ENCODE data around the gene ABCC10. TPM values are rescaled to one million over a fixed set of nuclear protein-coding genes. Genes with fewer than 3 reads are reported as not detected.

ABCC10 gene
- total RNA-seq, 1 donor from 2014 or later, result 43.2 TPM

DNA sequence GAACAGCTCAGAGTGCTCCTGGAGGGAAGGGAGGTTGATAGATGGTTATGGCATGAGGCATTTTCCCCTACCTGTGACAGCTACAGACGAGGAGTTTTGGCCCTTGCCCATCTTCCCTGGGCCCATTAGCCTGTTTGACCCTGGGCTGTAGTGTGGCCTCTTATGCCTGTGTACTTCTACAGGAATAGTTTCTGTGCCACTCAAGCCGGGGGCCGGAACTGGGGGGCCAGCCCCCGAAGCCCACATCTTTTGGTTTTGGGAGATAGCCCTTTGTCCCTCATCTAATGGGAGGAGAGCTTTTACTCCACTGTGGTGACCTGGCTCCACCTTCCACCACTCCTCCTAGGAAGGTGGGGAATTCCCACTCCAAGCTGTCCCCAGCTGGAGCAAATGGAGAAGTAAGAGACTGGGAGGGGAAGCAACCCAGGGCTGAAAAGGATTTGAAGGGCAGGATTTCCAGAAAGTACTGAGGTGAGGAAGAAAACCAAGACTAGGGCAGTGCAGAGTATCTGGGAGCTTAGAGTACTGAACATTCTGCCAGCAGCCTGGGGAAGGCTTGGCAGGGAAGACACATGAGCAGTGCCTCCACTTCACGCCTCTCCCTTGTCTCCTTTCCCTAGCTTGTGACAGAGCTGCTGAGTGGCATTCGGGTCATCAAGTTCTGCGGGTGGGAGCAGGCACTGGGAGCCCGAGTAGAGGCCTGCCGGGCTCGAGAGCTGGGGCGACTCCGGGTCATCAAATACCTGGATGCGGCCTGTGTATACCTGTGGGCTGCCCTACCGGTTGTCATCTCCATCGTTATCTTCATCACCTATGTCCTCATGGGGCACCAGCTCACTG is 6.9 kb downstream of the ABCC10 start:
- Mint-ChIP-seq H3K27me3 (ENCODE audit: low read depth) (no peaks in the 10 kb centered on the region), H3K27ac (ENCODE audit: unreplicated experiment) (no peak overlapping the region), H3K4me1 (ENCODE audit: low read depth) (peaks cover 21% of the 10 kb centered on the region), H3K9me3 (ENCODE audit: low read depth) (no peaks in the 10 kb centered on the region), H3K36me3 (ENCODE audit: low read depth) (peaks cover 4% of the 10 kb centered on the region), H3K4me3 (ENCODE audit: unreplicated experiment) (no peak overlapping the region)
- no peak for DNase-seq (ENCODE audit: low spot score)
- TF ChIP-seq, protein P1, sequence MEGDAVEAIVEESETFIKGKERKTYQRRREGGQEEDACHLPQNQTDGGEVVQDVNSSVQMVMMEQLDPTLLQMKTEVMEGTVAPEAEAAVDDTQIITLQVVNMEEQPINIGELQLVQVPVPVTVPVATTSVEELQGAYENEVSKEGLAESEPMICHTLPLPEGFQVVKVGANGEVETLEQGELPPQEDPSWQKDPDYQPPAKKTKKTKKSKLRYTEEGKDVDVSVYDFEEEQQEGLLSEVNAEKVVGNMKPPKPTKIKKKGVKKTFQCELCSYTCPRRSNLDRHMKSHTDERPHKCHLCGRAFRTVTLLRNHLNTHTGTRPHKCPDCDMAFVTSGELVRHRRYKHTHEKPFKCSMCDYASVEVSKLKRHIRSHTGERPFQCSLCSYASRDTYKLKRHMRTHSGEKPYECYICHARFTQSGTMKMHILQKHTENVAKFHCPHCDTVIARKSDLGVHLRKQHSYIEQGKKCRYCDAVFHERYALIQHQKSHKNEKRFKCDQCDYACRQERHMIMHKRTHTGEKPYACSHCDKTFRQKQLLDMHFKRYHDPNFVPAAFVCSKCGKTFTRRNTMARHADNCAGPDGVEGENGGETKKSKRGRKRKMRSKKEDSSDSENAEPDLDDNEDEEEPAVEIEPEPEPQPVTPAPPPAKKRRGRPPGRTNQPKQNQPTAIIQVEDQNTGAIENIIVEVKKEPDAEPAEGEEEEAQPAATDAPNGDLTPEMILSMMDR (IDR thresholded peaks at IDR 0.05), result no peak

DNA sequence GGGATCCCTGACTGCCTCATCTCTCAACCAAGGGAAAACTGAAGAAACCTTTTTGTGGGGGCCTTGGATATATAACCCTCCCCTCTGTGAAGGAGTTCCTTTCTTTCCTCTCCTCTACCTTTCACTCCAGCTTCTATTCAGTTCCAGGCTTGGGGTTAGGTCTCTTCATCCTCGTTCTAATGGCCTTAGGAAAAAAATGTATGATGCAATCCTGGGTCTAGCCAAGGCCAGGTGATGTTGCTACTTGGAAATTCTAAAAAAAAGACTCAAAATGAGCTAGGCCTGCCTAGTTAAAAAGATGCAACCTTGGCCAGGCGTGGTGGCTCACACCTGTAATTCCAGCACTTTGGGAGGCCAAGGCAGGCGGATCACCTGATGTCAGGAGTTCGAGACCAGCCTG is 7.6 kb downstream of the ABCC10 start:
- DNase-seq (ENCODE audit: low spot score), result no peak
- H3K27ac Mint-ChIP-seq (ENCODE audit: unreplicated experiment), result no peak overlapping the region
- H3K4me1 Mint-ChIP-seq (ENCODE audit: low read depth), result peaks cover 21% of the 10 kb centered on the region
- no peak overlapping the region for H3K4me3 Mint-ChIP-seq (ENCODE audit: unreplicated experiment)
- H3K9me3 Mint-ChIP-seq (ENCODE audit: low read depth), result no peaks in the 10 kb centered on the region
- H3K36me3 Mint-ChIP-seq (ENCODE audit: low read depth), result peaks cover 4% of the 10 kb centered on the region
- no peaks in the 10 kb centered on the region for H3K27me3 Mint-ChIP-seq (ENCODE audit: low read depth)
- TF ChIP-seq, protein P1 (IDR thresholded peaks at IDR 0.05), result no peak

DNA sequence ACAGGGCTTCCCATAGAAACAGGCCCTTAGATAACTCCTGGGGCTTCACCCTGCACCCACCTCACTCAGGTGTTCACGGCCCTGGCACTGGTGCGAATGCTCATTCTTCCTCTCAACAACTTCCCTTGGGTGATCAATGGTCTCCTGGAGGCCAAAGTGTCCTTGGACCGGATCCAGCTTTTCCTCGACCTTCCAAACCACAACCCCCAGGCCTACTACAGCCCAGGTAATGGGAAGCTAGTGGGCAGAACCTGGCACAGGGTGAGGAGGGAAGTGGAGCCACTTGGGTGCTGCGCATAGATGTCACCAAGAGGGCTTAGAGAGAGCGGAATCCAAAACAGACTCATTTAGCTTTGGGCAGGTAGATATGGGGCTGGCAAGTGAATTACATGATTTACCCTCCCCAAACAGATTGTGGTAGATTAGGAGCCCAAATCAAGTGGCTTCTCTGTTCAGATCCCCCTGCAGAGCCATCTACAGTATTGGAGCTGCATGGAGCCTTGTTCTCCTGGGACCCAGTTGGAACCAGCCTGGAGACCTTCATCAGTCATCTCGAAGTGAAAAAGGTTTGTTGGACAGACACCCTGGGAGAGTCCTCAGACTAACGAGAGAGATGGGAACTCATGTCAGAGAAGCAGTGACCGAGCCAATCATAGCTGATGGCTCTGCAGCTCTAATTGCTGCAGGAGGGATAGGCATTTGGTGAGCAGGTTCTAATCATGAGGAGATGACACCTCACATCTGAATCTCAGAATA is 8.5 kb downstream of the ABCC10 start:
- Mint-ChIP-seq H3K4me1 (ENCODE audit: low read depth) (peaks cover 21% of the 10 kb centered on the region), H3K27me3 (ENCODE audit: low read depth) (no peaks in the 10 kb centered on the region)

DNA sequence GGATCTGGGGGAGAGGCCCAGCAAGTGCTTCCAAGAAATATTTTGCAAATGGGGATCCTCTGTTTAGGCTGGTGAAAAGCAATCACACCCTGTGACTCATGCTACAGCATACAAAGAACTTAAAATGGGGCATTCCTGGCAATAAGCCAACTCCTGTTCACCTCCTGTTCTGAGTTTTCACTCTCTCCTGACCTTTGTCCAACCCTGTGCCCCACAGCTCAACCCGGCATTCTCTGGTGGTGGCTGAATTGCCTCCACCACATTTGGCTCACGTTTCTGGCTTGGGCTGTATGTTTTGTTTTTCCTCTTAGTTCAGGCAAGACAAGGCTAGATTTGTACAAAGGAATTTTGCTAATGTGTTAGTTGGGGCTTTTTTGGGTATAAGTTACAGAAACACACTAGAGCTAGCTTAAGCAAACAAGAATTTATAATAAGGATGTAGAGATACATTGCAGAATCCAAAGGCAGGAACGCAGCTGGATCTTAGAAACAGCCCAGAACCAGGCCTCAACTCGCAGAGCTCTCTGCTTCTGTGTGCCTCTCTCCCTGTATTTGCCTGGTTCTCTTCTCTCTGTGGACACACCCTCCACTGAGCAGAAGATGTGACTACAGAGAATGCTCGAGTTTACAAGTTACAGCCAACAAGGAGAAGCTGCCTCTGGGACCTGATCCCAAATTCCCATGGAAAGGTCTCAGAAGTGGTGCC is 9.4 kb downstream of the ABCC10 start:
- DNase-seq (ENCODE audit: low spot score), result no peak
- Mint-ChIP-seq H3K27me3 (ENCODE audit: low read depth) (no peaks in the 10 kb centered on the region), H3K36me3 (ENCODE audit: low read depth) (peaks cover 6% of the 10 kb centered on the region), H3K4me3 (ENCODE audit: unreplicated experiment) (no peak overlapping the region), H3K4me1 (ENCODE audit: low read depth) (peaks cover 21% of the 10 kb centered on the region), H3K27ac (ENCODE audit: unreplicated experiment) (peak overlapping the region; percentile 88), H3K9me3 (ENCODE audit: low read depth) (no peaks in the 10 kb centered on the region)
- TF ChIP-seq, protein P1 (IDR thresholded peaks at IDR 0.05), result no peak

More for the DNA sequence above, 8.5 kb downstream of the ABCC10 start:
- no peak overlapping the region for H3K4me3 Mint-ChIP-seq (ENCODE audit: unreplicated experiment)
- H3K9me3 Mint-ChIP-seq (ENCODE audit: low read depth), result no peaks in the 10 kb centered on the region
- DNase-seq (ENCODE audit: low spot score), result no peak
- H3K27ac Mint-ChIP-seq (ENCODE audit: unreplicated experiment), result peak overlapping the region; percentile 20
- TF ChIP-seq, protein P1 (IDR thresholded peaks at IDR 0.05), result no peak
- H3K36me3 Mint-ChIP-seq (ENCODE audit: low read depth), result peaks cover 4% of the 10 kb centered on the region

DNA sequence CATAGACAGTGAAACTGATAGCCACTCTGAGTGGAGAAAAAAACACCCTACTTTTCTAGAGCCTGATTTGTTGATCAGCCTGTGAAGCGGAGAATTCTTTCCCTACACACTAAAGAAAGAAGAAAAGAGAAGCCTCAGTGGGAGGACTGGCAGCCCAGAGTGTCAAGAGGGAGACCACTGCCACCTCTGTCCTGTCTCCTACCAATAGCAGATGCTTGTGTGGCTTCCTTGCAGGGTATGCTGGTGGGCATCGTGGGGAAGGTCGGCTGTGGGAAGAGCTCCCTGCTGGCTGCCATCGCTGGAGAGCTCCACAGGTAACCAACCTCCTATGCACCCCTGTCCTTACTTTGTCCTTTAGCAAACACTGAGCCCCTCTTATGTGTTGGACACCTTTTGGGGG is 10.4 kb downstream of the ABCC10 start:
- H3K27ac Mint-ChIP-seq (ENCODE audit: unreplicated experiment), result no peak overlapping the region
- peaks cover 21% of the 10 kb centered on the region for H3K4me1 Mint-ChIP-seq (ENCODE audit: low read depth)
- H3K27me3 Mint-ChIP-seq (ENCODE audit: low read depth), result no peaks in the 10 kb centered on the region
- H3K4me3 Mint-ChIP-seq (ENCODE audit: unreplicated experiment), result no peak overlapping the region
- DNase-seq (ENCODE audit: low spot score), result no peak
- TF ChIP-seq, protein P1 (IDR thresholded peaks at IDR 0.05), result no peak
- H3K36me3 Mint-ChIP-seq (ENCODE audit: low read depth), result peaks cover 5% of the 10 kb centered on the region
- no peaks in the 10 kb centered on the region for H3K9me3 Mint-ChIP-seq (ENCODE audit: low read depth)
